Keratinocyte (primary cell): ENCODE data around the gene FHOD3. TPM values are rescaled to one million over a fixed set of nuclear protein-coding genes. Genes with fewer than 3 reads are reported as not detected.

Experiments
- DNase-seq: peaks from one replicate; pipeline ENCODE4 v3.0.0-alpha.2; 2011; ENCODE audit warnings: low read depth, missing footprints, low spot score
- FAIRE-seq: peaks from 2 replicates; lab custom pipeline; 2011; peaks lifted over from hg19 to GRCh38; lab: Jason Lieb, UNC
- H2AFZ ChIP-seq: 2 replicates; pipeline ENCODE4 v1.6.0; 2012; ENCODE audit warnings: low read length, control low read depth, inconsistent platforms; ENCODE audit not compliant: control insufficient read depth
- H3K27ac ChIP-seq: 2 replicates; pipeline ENCODE4 v1.5.1; 2011; ENCODE audit warnings: low read length; ENCODE audit not compliant: control insufficient read depth, insufficient read depth
- H3K27me3 ChIP-seq: 3 replicates; pipeline ENCODE4 v1.6.0; 2011; ENCODE audit warnings: low read length; ENCODE audit not compliant: control insufficient read depth, insufficient read depth; ENCODE audit errors: extremely low read depth
- H3K36me3 ChIP-seq, 2 experiments: 2 replicates in 1 of 2; 3 replicates in 1 of 2; pipeline ENCODE4 v1.5.1; 2011; ENCODE audit warnings: low read length in 2 of 2, mild to moderate bottlenecking in 1 of 2; ENCODE audit not compliant: control insufficient read depth in 2 of 2, insufficient read depth in 2 of 2; ENCODE audit errors: extremely low read depth in 1 of 2
- H3K4me1 ChIP-seq: 3 replicates; pipeline ENCODE4 v1.5.1; 2011; ENCODE audit warnings: low read length; ENCODE audit not compliant: control insufficient read depth, insufficient read depth; ENCODE audit errors: extremely low read depth
- H3K4me2 ChIP-seq: 3 replicates; pipeline ENCODE4 v1.6.0; 2011; ENCODE audit warnings: low read depth, low read length; ENCODE audit not compliant: control insufficient read depth, insufficient read depth; ENCODE audit errors: extremely low read depth
- H3K4me3 ChIP-seq, 3 experiments: fragments of 200-600 bp in 1 of 3; sonication (generic) in 1 of 3; 2 replicates in 2 of 3; 3 replicates in 1 of 3; pipeline ENCODE4 v1.5.1; 2011 to 2016; ENCODE audit warnings: low read length in 3 of 3, mild to moderate bottlenecking in 3 of 3, control low read depth in 2 of 3, inconsistent platforms in 1 of 3, low read depth in 1 of 3, mixed read lengths in 1 of 3, mixed run types in 1 of 3, moderate library complexity in 1 of 3; ENCODE audit not compliant: control insufficient read depth in 2 of 3, insufficient read depth in 2 of 3; ENCODE audit errors: extremely low read depth in 1 of 3
- H3K79me2 ChIP-seq: 2 replicates; pipeline ENCODE4 v1.6.0; 2012; ENCODE audit warnings: low read length; ENCODE audit not compliant: control insufficient read depth, insufficient read depth
- H3K9ac ChIP-seq: 3 replicates; pipeline ENCODE4 v1.6.0; 2011; ENCODE audit warnings: low read length; ENCODE audit not compliant: control insufficient read depth, insufficient read depth; ENCODE audit errors: extremely low read depth
- H3K9me1 ChIP-seq: 3 replicates; pipeline ENCODE4 v1.6.0; 2011; ENCODE audit warnings: low read length; ENCODE audit not compliant: control insufficient read depth, insufficient read depth; ENCODE audit errors: extremely low read depth
- H3K9me3 ChIP-seq: 2 replicates; pipeline ENCODE4 v1.5.1; 2012; ENCODE audit warnings: low read depth, low read length; ENCODE audit not compliant: control insufficient read depth
- H4K20me1 ChIP-seq: 3 replicates; pipeline ENCODE4 v1.6.0; 2011; ENCODE audit warnings: low read length; ENCODE audit not compliant: control insufficient read depth, insufficient read depth; ENCODE audit errors: extremely low read depth
- CTCF ChIP-seq, 3 experiments: IDR thresholded peaks in 1 of 3; conservative IDR thresholded peaks in 1 of 3; optimal IDR thresholded peaks in 1 of 3; 2 replicates in 2 of 3; 3 replicates in 1 of 3; pipeline versions ENCODE3 to v1.5.1; 2011; ENCODE audit warnings: low read length in 3 of 3, mild to moderate bottlenecking in 3 of 3, moderate library complexity in 2 of 3, control low read depth in 1 of 3, inconsistent platforms in 1 of 3; ENCODE audit not compliant: insufficient read depth in 2 of 3; ENCODE audit errors: extremely low read depth in 1 of 3
- EZH2 ChIP-seq: IDR thresholded peaks from one replicate; pipeline ENCODE4 v1.6.1; 2012; ENCODE audit warnings: inconsistent platforms, mild to moderate bottlenecking, low read length, moderate library complexity
- dilution Hi-C: fragments of 300-500 bp; cut with MboI; formaldehyde crosslinking; loops from one replicate; pipeline ENCODE4 v1.7.0; 2020; ENCODE audit warnings: low sequenced_read_pairs; ENCODE audit not compliant: extremely low pct_ligation_motif_present
- polyA minus RNA-seq, 3 experiments: library from RNA; depleted of rRNA, polyadenylated mRNA; stranded (reverse); fragments of >200 nt; gene quantifications; 1 replicate in 1 of 3; 2 replicates in 1 of 3; 3 replicates in 1 of 3; pipeline ENCODE4 v1.2.3, GENCODE V29; 2011
- polyA plus RNA-seq, 5 experiments: library from polyadenylated mRNA; depleted of rRNA in 3 of 5; stranded (reverse) in 3 of 5; stranded (forward) in 1 of 5; unstranded in 1 of 5; fragments of >200 nt; gene quantifications; 1 replicate in 1 of 5; 2 replicates in 3 of 5; 3 replicates in 1 of 5; pipeline versions ENCODE4 v1.2.1 to v1.2.3, GENCODE V29; 2011 to 2012; ENCODE audit warnings: missing spikeins in 2 of 5, low read depth in 1 of 5, low replicate concordance in 1 of 5

Gene FHOD3
- polyA plus RNA-seq (6.9 to 13.1 TPM (median 7.7 TPM) in 3 replicates), polyA minus RNA-seq (6.4 to 13.6 TPM (median 8.6 TPM) in 3 replicates)
- polyA plus RNA-seq (2011; ENCODE audit: low read depth) = 2.0 TPM
- 7.4 and 7.7 TPM in 2 replicates for polyA plus RNA-seq (2011; cell fraction: cytosol; rRNA removed)
- 19.6 and 21.9 TPM in 2 replicates for polyA plus RNA-seq (2011; cell fraction: nucleus; rRNA removed)
- polyA plus RNA-seq (2012; ENCODE audit: low replicate concordance) = 1.7 and 10.2 TPM in 2 replicates
- 4.6 TPM for polyA minus RNA-seq (2011; cell fraction: cytosol; rRNA and poly(A)+ RNA removed)
- polyA minus RNA-seq (2011; cell fraction: nucleus; rRNA and poly(A)+ RNA removed) = 12.5 and 22.2 TPM in 2 replicates

GRCh38 chr18:36297417-36298125, at the start of gene FHOD3:
Gene FHOD3 (plus strand): TSS chr18:36297713. CDS start chr18:36297836, 123 bp downstream.
- peak within 1 kb of the TSS; percentile 72 for H2AFZ ChIP-seq

GRCh38 chr18:36249392-36249791, 48.1 kb upstream of the FHOD3 start:
- Histone ChIP-seq H3K4me1 (no peaks in the 10 kb centered on the region), H4K20me1 (no peaks in the 10 kb centered on the region), H3K9ac (no peak overlapping the region), H3K4me3 (no peak overlapping the region), H3K27me3 (no peaks in the 10 kb centered on the region), H3K27ac (no peak overlapping the region), H3K79me2 (no peaks in the 10 kb centered on the region), H3K9me1 (no peaks in the 10 kb centered on the region), H3K9me3 (no peaks in the 10 kb centered on the region), H3K36me3 (peaks cover 0 to 1% of the 10 kb centered on the region in 2 experiments), H2AFZ (no peak overlapping the region), H3K4me2 (no peak overlapping the region)
- TF ChIP-seq CTCF (optimal IDR thresholded peaks at IDR 0.05 in 1 of 3, IDR thresholded peaks at IDR 0.05 in 1 of 3, conservative IDR thresholded peaks at IDR 0.05 in 1 of 3; ENCODE audit: extremely low read depth in 1 of 3, insufficient read depth in 2 of 3, low read length in 3 of 3) = no peak
- no peak for TF ChIP-seq EZH2
- DNase-seq (no peak), FAIRE-seq (no peak)
- dilution Hi-C loops = no loop called here

More at GRCh38 chr18:36297417-36298125, at the start of gene FHOD3:
- dilution Hi-C loops = no loop called here
- no peaks in the 10 kb centered on the region for H3K9me3 ChIP-seq
- peaks cover 1% of the 10 kb centered on the region for H3K79me2 ChIP-seq
- H3K9me1 ChIP-seq = no peaks in the 10 kb centered on the region
- H3K9ac ChIP-seq = peak within 1 kb of the TSS; percentile 72
- FAIRE-seq = no peak
- H3K4me2 ChIP-seq = peak within 1 kb of the TSS; percentile 84
- H4K20me1 ChIP-seq = no peaks in the 10 kb centered on the region
- TF ChIP-seq EZH2 (no peak), CTCF (optimal IDR thresholded peaks at IDR 0.05 in 1 of 3, IDR thresholded peaks at IDR 0.05 in 1 of 3, conservative IDR thresholded peaks at IDR 0.05 in 1 of 3; ENCODE audit: extremely low read depth in 1 of 3, insufficient read depth in 2 of 3, low read length in 3 of 3) (no peak)
- peaks cover 3% of the 10 kb centered on the region for H3K4me1 ChIP-seq
- H3K36me3 ChIP-seq = no peaks in the 10 kb centered on the region
- peak within 1 kb of the TSS; percentile 53 to 80 (median 64) for H3K4me3 ChIP-seq
- no peaks in the 10 kb centered on the region for H3K27me3 ChIP-seq
- no peak for DNase-seq
- peak within 1 kb of the TSS; percentile 42 for H3K27ac ChIP-seq
